Cardiac muscle cell (in vitro differentiated cells and primary cell): ENCODE data around the gene SH3BGRL3. TPM values are rescaled to one million over a fixed set of nuclear protein-coding genes. Genes with fewer than 3 reads are reported as not detected.

ENCODE experiments used
- DNase-seq, 2 donors: peaks; one replicate each; pipeline versions ENCODE4 v3.0.0 to v3.0.0-alpha.2; 2010 to 2017; ENCODE audit warnings: low read depth in 1 of 2, low spot score in 1 of 2
- H3K27ac ChIP-seq: fragments of 200-600 bp; sonication (generic); 2 replicates; pipeline ENCODE4 v1.5.1; 2016
- H3K27me3 ChIP-seq: fragments of 200-600 bp; sonication (generic); 2 replicates; pipeline ENCODE4 v1.6.0; 2016; ENCODE audit warnings: control low read depth
- H3K36me3 ChIP-seq: fragments of 200-600 bp; sonication (generic); 2 replicates; pipeline ENCODE4 v1.5.1; 2016; ENCODE audit warnings: control low read depth
- H3K4me1 ChIP-seq: fragments of 200-600 bp; sonication (generic); 2 replicates; pipeline ENCODE4 v1.8.1; 2017; ENCODE audit warnings: low read depth, mild to moderate bottlenecking, mixed run types
- H3K4me3 ChIP-seq: fragments of 200-600 bp; sonication (generic); 2 replicates; pipeline ENCODE4 v1.5.1; 2016; ENCODE audit warnings: mild to moderate bottlenecking
- H3K9me3 ChIP-seq: fragments of 200-600 bp; sonication (generic); 2 replicates; pipeline ENCODE4 v1.5.1; 2017; ENCODE audit warnings: low read depth, mild to moderate bottlenecking, control low read depth
- CTCF ChIP-seq: IDR thresholded peaks from 2 replicates; pipeline ENCODE4 v1.5.1; 2012; ENCODE audit warnings: low read depth, mild to moderate bottlenecking, low read length
- polyA plus RNA-seq: library from polyadenylated mRNA; unstranded; fragments of >200 nt; fragmentation: Nextera tagmentation; extraction: Ambion mirVana; gene quantifications from 2 replicates; pipeline ENCODE4 v1.2.1, GENCODE V29; 2016
- total RNA-seq: library from RNA; depleted of rRNA; stranded (reverse); fragments of >200 nt; gene quantifications from 2 replicates; pipeline ENCODE4 v1.2.3, GENCODE V29; 2016

Gene SH3BGRL3
- total and polyA plus RNA-seq, 2 experiments from 2014 or later, result 23.0 to 119 TPM

- H3K27ac ChIP-seq, result peak overlapping the region; percentile 48
- H3K9me3 ChIP-seq, result no peaks in the 10 kb centered on the region
- H3K4me1 ChIP-seq, result no peaks in the 10 kb centered on the region
- H3K36me3 ChIP-seq, result peaks cover 37% of the 10 kb centered on the region
- TF ChIP-seq CTCF, result no peak
- no peaks in the 10 kb centered on the region for H3K27me3 ChIP-seq
- H3K4me3 ChIP-seq, result no peak overlapping the region
- DNase-seq, result no peak
These were observed 16.7 kb upstream of the SH3BGRL3 start for GRCh38 chr1:26263212-26263611.

- no peaks in the 10 kb centered on the region for H3K9me3 ChIP-seq
- no peak for TF ChIP-seq CTCF
These were observed 14.5 kb upstream of the SH3BGRL3 start for GRCh38 chr1:26265405-26265804.

GRCh38 chr1:26268290-26269197 is 11.3 kb upstream of the SH3BGRL3 start:
- DNase-seq, result no peak
- Histone ChIP-seq H3K9me3 (no peaks in the 10 kb centered on the region), H3K27ac (no peak overlapping the region), H3K36me3 (peaks cover 50% of the 10 kb centered on the region), H3K4me1 (no peaks in the 10 kb centered on the region), H3K4me3 (no peak overlapping the region), H3K27me3 (no peaks in the 10 kb centered on the region)
- no peak for TF ChIP-seq CTCF

More at GRCh38 chr1:26265405-26265804, 14.5 kb upstream of the SH3BGRL3 start:
- DNase-seq, result no peak
- H3K27ac ChIP-seq, result no peak overlapping the region
- no peak overlapping the region for H3K4me3 ChIP-seq
- H3K36me3 ChIP-seq, result peaks cover 36% of the 10 kb centered on the region
- H3K4me1 ChIP-seq, result no peaks in the 10 kb centered on the region
- H3K27me3 ChIP-seq, result no peaks in the 10 kb centered on the region

- Histone ChIP-seq H3K4me3 (no peak overlapping the region), H3K36me3 (peaks cover 47% of the 10 kb centered on the region)
These were observed 10.7 kb upstream of the SH3BGRL3 start for GRCh38 chr1:26269198-26269550.

GRCh38 chr1:26274801-26275425 is 5.0 kb upstream of the SH3BGRL3 start:
- Histone ChIP-seq H3K4me1 (peaks cover 5% of the 10 kb centered on the region), H3K27ac (peak overlapping the region; percentile 26), H3K27me3 (no peaks in the 10 kb centered on the region), H3K9me3 (no peaks in the 10 kb centered on the region), H3K36me3 (peaks cover 47% of the 10 kb centered on the region), H3K4me3 (no peak overlapping the region)
- no peak for TF ChIP-seq CTCF
- peak in 1 of 2 donors; percentile 67 for DNase-seq

More at GRCh38 chr1:26269198-26269550, 10.7 kb upstream of the SH3BGRL3 start:
- no peak for TF ChIP-seq CTCF
- Histone ChIP-seq H3K27ac (no peak overlapping the region), H3K9me3 (no peaks in the 10 kb centered on the region), H3K4me1 (no peaks in the 10 kb centered on the region), H3K27me3 (no peaks in the 10 kb centered on the region)
- DNase-seq, result no peak
